ENCODE data around the gene MPPED1.

MPPED1 gene

GRCh38 chr22:43474161-43475101, 62.6 kb downstream of the MPPED1 start:
- Mint-ChIP-seq H3K9me3 (no peaks in the 10 kb centered on the region), H3K4me1 (ENCODE audit: low read depth) (no peaks in the 10 kb centered on the region), H3K4me3 (no peak overlapping the region), H3K27me3 (ENCODE audit: low read depth) (no peaks in the 10 kb centered on the region), H3K36me3 (ENCODE audit: low read depth) (no peaks in the 10 kb centered on the region), H3K27ac (no peak overlapping the region)

GRCh38 chr22:43475549-43476076, 63.8 kb downstream of the MPPED1 start:
- Mint-ChIP-seq H3K4me1 (ENCODE audit: low read depth) (no peaks in the 10 kb centered on the region), H3K27me3 (ENCODE audit: low read depth) (no peaks in the 10 kb centered on the region), H3K9me3 (no peaks in the 10 kb centered on the region), H3K27ac (no peak overlapping the region), H3K36me3 (ENCODE audit: low read depth) (no peaks in the 10 kb centered on the region), H3K4me3 (no peak overlapping the region)

GRCh38 chr22:43476341-43476740, 64.5 kb downstream of the MPPED1 start:
- no peak overlapping the region for H3K4me3 Mint-ChIP-seq
- no peaks in the 10 kb centered on the region for H3K27me3 Mint-ChIP-seq (ENCODE audit: low read depth)
- no peak overlapping the region for H3K27ac Mint-ChIP-seq
- H3K36me3 Mint-ChIP-seq (ENCODE audit: low read depth), result no peaks in the 10 kb centered on the region
- no peaks in the 10 kb centered on the region for H3K9me3 Mint-ChIP-seq
- H3K4me1 Mint-ChIP-seq (ENCODE audit: low read depth), result no peaks in the 10 kb centered on the region

- no peak overlapping the region for H3K27ac Mint-ChIP-seq
Measured at GRCh38 chr22:43476751-43477725, 65.2 kb downstream of the MPPED1 start.

DNA sequence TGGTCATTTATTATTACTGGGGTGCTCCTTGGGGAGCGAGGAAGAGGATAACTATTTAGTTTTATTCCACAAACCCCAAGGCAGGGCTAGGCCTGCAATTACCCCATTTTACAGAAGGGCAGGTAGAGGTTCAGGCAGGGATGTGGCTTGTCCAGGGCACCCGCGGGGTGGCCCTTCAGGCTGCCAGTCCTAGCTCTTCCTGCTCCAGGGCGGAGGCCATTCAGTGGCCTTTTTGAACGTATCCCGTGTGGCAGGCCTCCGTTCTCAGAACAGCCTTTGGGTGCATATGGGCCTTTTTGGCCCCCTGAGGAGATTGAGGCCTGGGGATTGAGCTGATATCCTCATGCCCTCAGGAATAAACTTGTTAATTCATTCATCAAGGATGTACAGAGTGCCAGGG, 66.2 kb downstream of the MPPED1 start:
- H3K27me3 Mint-ChIP-seq (ENCODE audit: low read depth), result no peaks in the 10 kb centered on the region
- H3K4me1 Mint-ChIP-seq (ENCODE audit: low read depth), result peaks cover 6% of the 10 kb centered on the region
- no peak overlapping the region for H3K4me3 Mint-ChIP-seq
- no peaks in the 10 kb centered on the region for H3K36me3 Mint-ChIP-seq (ENCODE audit: low read depth)
- no peaks in the 10 kb centered on the region for H3K9me3 Mint-ChIP-seq
- H3K27ac Mint-ChIP-seq, result no peak overlapping the region

More at GRCh38 chr22:43476751-43477725, 65.2 kb downstream of the MPPED1 start:
- Mint-ChIP-seq H3K27me3 (ENCODE audit: low read depth) (no peaks in the 10 kb centered on the region), H3K4me1 (ENCODE audit: low read depth) (peaks cover 6% of the 10 kb centered on the region), H3K4me3 (no peak overlapping the region), H3K9me3 (no peaks in the 10 kb centered on the region), H3K36me3 (ENCODE audit: low read depth) (no peaks in the 10 kb centered on the region)

- H3K27ac Mint-ChIP-seq, result peak overlapping the region; percentile 21
- no peaks in the 10 kb centered on the region for H3K9me3 Mint-ChIP-seq
- no peak overlapping the region for H3K4me3 Mint-ChIP-seq
- H3K4me1 Mint-ChIP-seq (ENCODE audit: low read depth), result peaks cover 6% of the 10 kb centered on the region
- H3K27me3 Mint-ChIP-seq (ENCODE audit: low read depth), result no peaks in the 10 kb centered on the region
- H3K36me3 Mint-ChIP-seq (ENCODE audit: low read depth), result no peaks in the 10 kb centered on the region
Measured at GRCh38 chr22:43478621-43479300, 66.9 kb downstream of the MPPED1 start.

DNA sequence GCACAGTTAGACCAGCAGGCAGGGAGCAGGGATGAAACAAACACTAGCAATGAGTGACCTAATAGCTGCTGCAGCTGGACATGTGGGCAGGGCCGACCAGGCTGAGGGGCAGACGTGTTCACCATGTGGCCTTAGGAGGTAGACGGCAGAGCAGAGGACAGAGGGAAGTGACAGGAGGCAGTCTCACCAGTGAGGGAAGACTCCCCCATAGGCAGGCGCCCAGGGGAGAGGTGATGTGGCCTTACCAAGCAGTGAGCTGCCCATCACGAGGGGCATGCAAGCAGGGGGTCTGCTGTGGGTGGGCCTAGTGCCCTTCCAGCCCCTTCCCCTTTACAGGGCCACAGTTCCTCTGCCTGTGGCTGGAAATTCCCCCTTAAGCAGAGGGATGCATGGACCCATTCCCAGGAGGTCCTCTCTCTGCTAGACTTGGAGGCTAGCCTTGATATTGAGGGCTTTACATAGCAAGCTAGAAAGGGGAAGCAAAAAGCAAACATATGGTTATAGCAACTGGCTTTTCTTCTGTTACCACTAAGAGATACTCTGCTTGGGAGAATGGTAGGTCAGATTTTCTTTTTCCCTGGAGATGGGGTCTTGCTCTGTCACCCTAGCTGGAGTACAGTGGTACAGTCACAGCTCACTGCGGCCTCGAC, 67.6 kb downstream of the MPPED1 start:
- Mint-ChIP-seq H3K4me1 (ENCODE audit: low read depth) (peaks cover 6% of the 10 kb centered on the region), H3K27ac (peak overlapping the region; percentile 21), H3K4me3 (no peak overlapping the region), H3K36me3 (ENCODE audit: low read depth) (no peaks in the 10 kb centered on the region), H3K27me3 (ENCODE audit: low read depth) (no peaks in the 10 kb centered on the region), H3K9me3 (no peaks in the 10 kb centered on the region)

DNA sequence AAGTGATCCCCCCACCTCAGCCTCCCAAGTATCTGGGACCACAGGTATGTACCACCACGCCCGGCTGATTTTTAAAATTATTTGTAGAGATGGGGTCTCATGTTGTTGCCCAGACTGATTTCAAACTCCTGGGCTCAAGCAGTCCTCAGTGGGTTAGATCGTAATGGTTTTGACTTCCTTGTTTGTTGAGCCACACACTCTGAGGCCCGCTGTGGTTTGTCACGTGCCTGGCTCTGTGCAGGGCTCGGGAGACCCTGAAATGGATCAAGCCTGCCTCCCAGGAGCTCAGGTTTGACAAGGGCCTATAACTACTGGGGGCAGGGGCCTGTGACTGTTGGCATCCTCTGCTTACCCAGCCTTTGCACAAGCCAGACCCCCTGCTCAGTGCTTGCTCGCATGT, 68.1 kb downstream of the MPPED1 start:
- no peaks in the 10 kb centered on the region for H3K9me3 Mint-ChIP-seq
- H3K36me3 Mint-ChIP-seq (ENCODE audit: low read depth), result no peaks in the 10 kb centered on the region
- H3K27me3 Mint-ChIP-seq (ENCODE audit: low read depth), result no peaks in the 10 kb centered on the region
- H3K4me3 Mint-ChIP-seq, result no peak overlapping the region
- H3K4me1 Mint-ChIP-seq (ENCODE audit: low read depth), result peaks cover 6% of the 10 kb centered on the region
- H3K27ac Mint-ChIP-seq, result no peak overlapping the region

GRCh38 chr22:43481568-43482317, 69.9 kb downstream of the MPPED1 start:
- Mint-ChIP-seq H3K36me3 (ENCODE audit: low read depth) (no peaks in the 10 kb centered on the region), H3K4me3 (peak overlapping the region; percentile 77), H3K27ac (peak overlapping the region; percentile 81), H3K27me3 (ENCODE audit: low read depth) (no peaks in the 10 kb centered on the region), H3K4me1 (ENCODE audit: low read depth) (peaks cover 6% of the 10 kb centered on the region), H3K9me3 (no peaks in the 10 kb centered on the region)

DNA sequence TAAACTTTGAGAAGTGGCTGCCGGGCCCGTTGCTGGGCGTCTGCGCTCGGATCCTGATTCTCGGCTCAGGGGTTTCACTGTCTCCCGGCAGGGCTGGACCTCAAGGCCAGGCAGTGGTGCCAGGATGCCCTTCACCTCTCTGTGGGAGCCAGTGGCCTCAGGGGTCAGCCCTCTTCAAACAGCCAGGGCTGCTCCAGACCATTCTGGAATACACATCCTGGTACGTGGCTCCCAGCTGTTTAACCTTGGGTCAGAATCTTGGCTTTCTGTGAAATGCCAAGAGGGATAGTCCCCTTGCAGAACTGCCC, 70.5 kb downstream of the MPPED1 start:
- peaks cover 6% of the 10 kb centered on the region for H3K4me1 Mint-ChIP-seq (ENCODE audit: low read depth)
- H3K9me3 Mint-ChIP-seq, result no peaks in the 10 kb centered on the region
- no peaks in the 10 kb centered on the region for H3K36me3 Mint-ChIP-seq (ENCODE audit: low read depth)
- no peaks in the 10 kb centered on the region for H3K27me3 Mint-ChIP-seq (ENCODE audit: low read depth)
- no peak overlapping the region for H3K27ac Mint-ChIP-seq
- no peak overlapping the region for H3K4me3 Mint-ChIP-seq

GRCh38 chr22:43483266-43483665, 71.5 kb downstream of the MPPED1 start:
- Mint-ChIP-seq H3K9me3 (no peaks in the 10 kb centered on the region), H3K27ac (no peak overlapping the region), H3K27me3 (ENCODE audit: low read depth) (no peaks in the 10 kb centered on the region), H3K4me1 (ENCODE audit: low read depth) (peaks cover 6% of the 10 kb centered on the region), H3K4me3 (no peak overlapping the region), H3K36me3 (ENCODE audit: low read depth) (no peaks in the 10 kb centered on the region)

GRCh38 chr22:43483669-43484068, 71.9 kb downstream of the MPPED1 start:
- peaks cover 6% of the 10 kb centered on the region for H3K4me1 Mint-ChIP-seq (ENCODE audit: low read depth)
- H3K27me3 Mint-ChIP-seq (ENCODE audit: low read depth), result no peaks in the 10 kb centered on the region
- no peak overlapping the region for H3K27ac Mint-ChIP-seq
- H3K9me3 Mint-ChIP-seq, result no peaks in the 10 kb centered on the region
- no peaks in the 10 kb centered on the region for H3K36me3 Mint-ChIP-seq (ENCODE audit: low read depth)
- no peak overlapping the region for H3K4me3 Mint-ChIP-seq

DNA sequence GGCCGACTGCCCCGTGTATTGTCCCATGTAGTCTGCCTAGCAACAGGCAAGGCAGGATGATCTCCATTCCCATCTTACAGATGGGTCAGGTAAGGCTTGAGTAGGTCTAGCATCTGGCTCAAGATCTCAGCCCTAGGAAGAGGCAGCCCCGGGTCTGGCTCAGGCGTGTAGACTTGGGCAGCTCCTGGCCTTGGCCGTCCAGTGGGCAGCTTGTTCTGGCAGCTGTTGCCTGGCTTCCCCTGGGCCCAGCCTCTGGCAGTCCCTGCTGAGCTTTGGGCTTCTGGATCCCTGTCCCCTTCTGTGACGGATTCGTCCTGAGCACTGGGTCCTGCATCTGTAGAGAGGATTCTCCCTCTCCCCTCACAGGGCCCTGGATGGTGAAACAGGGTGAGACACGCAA, 72.4 kb downstream of the MPPED1 start:
- no peak overlapping the region for H3K4me3 Mint-ChIP-seq
- no peaks in the 10 kb centered on the region for H3K36me3 Mint-ChIP-seq (ENCODE audit: low read depth)
- no peaks in the 10 kb centered on the region for H3K9me3 Mint-ChIP-seq
- peaks cover 6% of the 10 kb centered on the region for H3K4me1 Mint-ChIP-seq (ENCODE audit: low read depth)
- no peak overlapping the region for H3K27ac Mint-ChIP-seq
- H3K27me3 Mint-ChIP-seq (ENCODE audit: low read depth), result no peaks in the 10 kb centered on the region
